ENCODE data around the gene BAIAP2L1. TPM values are rescaled to one million over a fixed set of nuclear protein-coding genes. Genes with fewer than 3 reads are reported as not detected.
"Not testable (repeated sequence)": the region's sequence is repeated elsewhere in the genome, so short reads cannot be mapped to it uniquely, and the experiment has no call there.

The BAIAP2L1 gene, protein sequence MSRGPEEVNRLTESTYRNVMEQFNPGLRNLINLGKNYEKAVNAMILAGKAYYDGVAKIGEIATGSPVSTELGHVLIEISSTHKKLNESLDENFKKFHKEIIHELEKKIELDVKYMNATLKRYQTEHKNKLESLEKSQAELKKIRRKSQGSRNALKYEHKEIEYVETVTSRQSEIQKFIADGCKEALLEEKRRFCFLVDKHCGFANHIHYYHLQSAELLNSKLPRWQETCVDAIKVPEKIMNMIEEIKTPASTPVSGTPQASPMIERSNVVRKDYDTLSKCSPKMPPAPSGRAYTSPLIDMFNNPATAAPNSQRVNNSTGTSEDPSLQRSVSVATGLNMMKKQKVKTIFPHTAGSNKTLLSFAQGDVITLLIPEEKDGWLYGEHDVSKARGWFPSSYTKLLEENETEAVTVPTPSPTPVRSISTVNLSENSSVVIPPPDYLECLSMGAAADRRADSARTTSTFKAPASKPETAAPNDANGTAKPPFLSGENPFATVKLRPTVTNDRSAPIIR
- total RNA-seq (1 to 10 TPM in 3 of 4 donors, under 1 TPM in 1; 0.80 to 3.0 (median 1.7) TPM), polyA plus RNA-seq (1 to 10 TPM in 1 of 3 donors, under 1 TPM in 2; 0.80 to 1.2 (median 0.90) TPM)
- long read RNA-seq, donor 1, partial matches to known transcripts, result 1 of 1 reads
- long read RNA-seq, donor 1, other reads (novel, unspliced or antisense), result 0 of 1 reads
- long read RNA-seq, donor 2, partial matches to known transcripts, result 1 of 4 reads
- long read RNA-seq, donor 2, other reads (novel, unspliced or antisense), result 3 of 4 reads

GRCh38 chr7:98400542-98401340, at the start of gene BAIAP2L1:
Gene BAIAP2L1, minus strand, starts transcription at chr7:98401090. Its CDS starts 238 bp downstream, at chr7:98400852.
- ATAC-seq (peak; percentile 84 to 95 (median 89)), DNase-seq (peak; percentile 75 to 82)
- no peaks in the 10 kb centered on the region for H3K36me3 ChIP-seq (ENCODE audit: insufficient read depth in 1 of 2, low read depth in 1 of 2)
- no peak within 1 kb of the TSS for H3K27ac ChIP-seq
- no peaks in the 10 kb centered on the region for H3K9me3 ChIP-seq
- H3K4me1 ChIP-seq, result no peaks in the 10 kb centered on the region
- H3K4me3 ChIP-seq, result peak within 1 kb of the TSS; percentile 70
- H3K27me3 ChIP-seq (ENCODE audit: insufficient read depth in 3 of 3, low read length in 2 of 3), result peaks cover 0 to 28% (median 5%) of the 10 kb centered on the region in 3 donors
- intact Hi-C loops (cut with DNase I), result loop anchor here (5.0 to 10.0 kb wide), 2 partner anchors 103 to 116 kb away; partner anchors contain the start of gene BRI3 (in 1 of the 2)
- 0 to 1% (median 1%) methylated on average over 44 to 76 of the region's 76 CpGs for WGBS, 3 donors
- TF ChIP-seq CTCF (IDR thresholded peaks at IDR 0.05), result peak; percentile 51

GRCh38 chr7:98448766-98449165, 47.9 kb upstream of the BAIAP2L1 start:
- Histone ChIP-seq H3K4me1 (no peaks in the 10 kb centered on the region), H3K4me3 (no peak overlapping the region), H3K27ac (no peak overlapping the region), H3K9me3 (no peaks in the 10 kb centered on the region), H3K36me3 (ENCODE audit: insufficient read depth in 1 of 2, low read depth in 1 of 2) (no peaks in the 10 kb centered on the region), H3K27me3 (ENCODE audit: insufficient read depth in 3 of 3, low read length in 2 of 3) (no peaks in the 10 kb centered on the region)
- intact Hi-C loops (cut with DNase I), result no loop called here
- DNase-seq (no peak), ATAC-seq (no peak)
- WGBS, 3 donors, result 45 to 53% (median 46%) methylated on average over 7 of the region's 7 CpGs
- TF ChIP-seq CTCF (IDR thresholded peaks at IDR 0.05), result no peak

DNA sequence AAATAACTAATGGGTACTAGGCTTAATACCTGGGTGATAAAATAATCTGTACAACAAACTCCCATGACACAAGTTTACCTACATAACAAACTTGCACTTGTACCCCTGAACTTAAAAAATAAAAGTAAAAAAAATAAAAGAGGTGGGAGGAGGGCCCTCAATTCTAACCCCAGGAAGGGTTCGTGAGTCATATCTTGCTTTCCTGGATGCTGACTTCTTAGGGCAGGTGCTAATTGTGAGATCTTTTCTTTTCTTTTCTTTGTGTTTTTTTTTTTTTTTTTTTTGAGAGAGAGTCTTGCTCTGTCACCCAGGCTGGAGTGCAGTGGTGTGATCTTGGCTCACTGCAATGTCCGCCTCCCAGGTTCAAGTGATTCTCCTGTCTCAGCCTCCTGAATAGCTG, 40.1 kb upstream of the BAIAP2L1 start:
- DNase-seq; H3K4me3 ChIP-seq; ATAC-seq; H3K9me3 ChIP-seq; H3K27ac ChIP-seq; intact Hi-C loops (cut with DNase I); H3K36me3 ChIP-seq (ENCODE audit: insufficient read depth in 1 of 2, low read depth in 1 of 2); H3K27me3 ChIP-seq (ENCODE audit: insufficient read depth in 3 of 3, low read length in 2 of 3); H3K4me1 ChIP-seq: not testable (repeated sequence)
- WGBS, 3 donors, result 79 to 90% (median 87%) methylated on average over 2 of the region's 2 CpGs

- Histone ChIP-seq H3K27me3 (ENCODE audit: insufficient read depth in 3 of 3, low read length in 2 of 3) (peaks cover 0 to 2% (median 0%) of the 10 kb centered on the region in 3 donors), H3K4me1 (no peaks in the 10 kb centered on the region), H3K9me3 (peaks cover 6% of the 10 kb centered on the region), H3K27ac (no peak overlapping the region), H3K4me3 (no peak overlapping the region), H3K36me3 (ENCODE audit: insufficient read depth in 1 of 2, low read depth in 1 of 2) (no peaks in the 10 kb centered on the region)
- no peak for DNase-seq
- intact Hi-C loops (cut with DNase I), result no loop called here
- TF ChIP-seq CTCF (IDR thresholded peaks at IDR 0.05), result no peak
- WGBS, 3 donors, result 38 to 45% (median 43%) methylated on average over 2 of the region's 2 CpGs
- ATAC-seq, result no peak
Measured at GRCh38 chr7:98439484-98439883, 38.6 kb upstream of the BAIAP2L1 start.

Measured in psoas muscle (tissue), 8 donors.